Measurements from ENCODE around the gene DHRS9.

- TF ChIP-seq, protein P1, sequence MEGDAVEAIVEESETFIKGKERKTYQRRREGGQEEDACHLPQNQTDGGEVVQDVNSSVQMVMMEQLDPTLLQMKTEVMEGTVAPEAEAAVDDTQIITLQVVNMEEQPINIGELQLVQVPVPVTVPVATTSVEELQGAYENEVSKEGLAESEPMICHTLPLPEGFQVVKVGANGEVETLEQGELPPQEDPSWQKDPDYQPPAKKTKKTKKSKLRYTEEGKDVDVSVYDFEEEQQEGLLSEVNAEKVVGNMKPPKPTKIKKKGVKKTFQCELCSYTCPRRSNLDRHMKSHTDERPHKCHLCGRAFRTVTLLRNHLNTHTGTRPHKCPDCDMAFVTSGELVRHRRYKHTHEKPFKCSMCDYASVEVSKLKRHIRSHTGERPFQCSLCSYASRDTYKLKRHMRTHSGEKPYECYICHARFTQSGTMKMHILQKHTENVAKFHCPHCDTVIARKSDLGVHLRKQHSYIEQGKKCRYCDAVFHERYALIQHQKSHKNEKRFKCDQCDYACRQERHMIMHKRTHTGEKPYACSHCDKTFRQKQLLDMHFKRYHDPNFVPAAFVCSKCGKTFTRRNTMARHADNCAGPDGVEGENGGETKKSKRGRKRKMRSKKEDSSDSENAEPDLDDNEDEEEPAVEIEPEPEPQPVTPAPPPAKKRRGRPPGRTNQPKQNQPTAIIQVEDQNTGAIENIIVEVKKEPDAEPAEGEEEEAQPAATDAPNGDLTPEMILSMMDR (IDR thresholded peaks at IDR 0.05): no peak
- no peak for TF ChIP-seq POLR2A (IDR thresholded peaks at IDR 0.05)
These were observed 25.3 kb downstream of the DHRS9 start for GRCh38 chr2:169094676-169095075.

Data from uterus (tissue), 2 donors.